GM18498 (cell line): ENCODE data around the gene SIRT4.
"Not testable (repeated sequence)": the region's sequence is repeated elsewhere in the genome, so short reads cannot be mapped to it uniquely, and the experiment has no call there.

Experiments used
- ATAC-seq: cut with Tn5 transposase; IDR thresholded peaks from one replicate; pipeline ENCODE4 v1.9.1; 2021; ENCODE audit warnings: mild to moderate bottlenecking, moderate library complexity; ENCODE audit not compliant: unreplicated experiment

Gene SIRT4, protein sequence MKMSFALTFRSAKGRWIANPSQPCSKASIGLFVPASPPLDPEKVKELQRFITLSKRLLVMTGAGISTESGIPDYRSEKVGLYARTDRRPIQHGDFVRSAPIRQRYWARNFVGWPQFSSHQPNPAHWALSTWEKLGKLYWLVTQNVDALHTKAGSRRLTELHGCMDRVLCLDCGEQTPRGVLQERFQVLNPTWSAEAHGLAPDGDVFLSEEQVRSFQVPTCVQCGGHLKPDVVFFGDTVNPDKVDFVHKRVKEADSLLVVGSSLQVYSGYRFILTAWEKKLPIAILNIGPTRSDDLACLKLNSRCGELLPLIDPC

DNA sequence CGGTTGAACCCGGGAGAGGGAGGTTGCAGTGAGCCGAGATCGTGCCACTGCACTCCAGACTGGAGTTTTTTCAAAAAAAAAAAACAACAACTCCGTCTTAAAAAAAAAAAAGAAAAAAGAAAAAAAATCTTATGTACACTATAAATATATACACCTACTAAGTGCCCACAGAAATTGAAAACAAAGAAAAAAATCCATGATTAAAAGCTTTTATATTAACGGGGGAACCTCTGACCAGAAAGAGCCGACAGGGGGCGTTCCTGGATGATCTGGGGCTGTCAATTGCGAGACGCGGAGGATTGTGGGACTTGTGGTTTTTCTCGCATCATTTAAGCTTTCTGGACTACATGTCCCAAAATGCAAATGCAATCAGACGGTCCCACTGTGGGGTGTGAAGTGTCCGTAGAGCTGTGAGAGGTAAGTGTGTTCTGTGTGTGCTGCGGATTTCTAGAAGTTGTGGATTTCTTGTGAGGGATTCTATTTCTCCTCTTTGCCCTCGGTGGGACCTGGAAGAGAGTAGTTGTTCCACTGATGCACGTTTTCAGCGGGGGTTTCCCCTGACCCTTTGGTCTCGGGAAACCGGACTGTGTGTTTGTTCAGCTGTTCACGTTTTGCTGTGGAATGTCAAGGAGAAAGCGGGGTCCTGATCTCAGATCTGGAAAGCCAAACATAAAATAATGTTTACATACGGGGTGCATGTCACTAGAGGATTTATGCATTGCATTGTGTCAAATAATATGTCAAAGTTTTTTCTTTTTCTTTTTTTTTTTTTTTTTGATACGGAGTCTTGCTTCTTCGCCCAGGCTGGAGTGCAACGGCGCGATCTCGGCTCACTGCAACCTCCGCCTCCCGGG lies at the start of gene SIRT4:
Gene SIRT4, plus strand, starts transcription at position 360 of the 854 bp plus-strand sequence. CDS start 1,241 bp downstream, outside the sequence.
- ATAC-seq: peak; percentile 97

DNA sequence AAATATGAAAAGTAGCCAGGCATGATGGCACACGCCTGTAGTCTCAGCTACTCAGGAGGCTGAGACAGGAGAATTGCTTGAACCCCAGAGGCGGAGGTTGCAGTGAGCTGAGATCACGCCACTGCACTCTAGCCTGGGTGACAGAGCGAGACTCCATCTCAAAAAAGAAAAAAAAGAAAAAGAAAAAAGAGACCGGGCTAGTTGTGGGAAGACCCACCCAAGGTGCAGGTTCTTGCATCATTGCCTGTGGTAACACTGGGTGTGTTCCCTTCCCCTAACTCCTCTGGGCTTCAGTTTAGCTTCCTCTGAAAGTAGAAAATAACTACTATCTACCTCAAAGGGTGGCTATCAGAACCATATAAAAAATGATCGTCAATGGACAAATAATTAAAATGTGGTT lies 48.8 kb upstream of the SIRT4 start:
- not testable (repeated sequence) for ATAC-seq

DNA sequence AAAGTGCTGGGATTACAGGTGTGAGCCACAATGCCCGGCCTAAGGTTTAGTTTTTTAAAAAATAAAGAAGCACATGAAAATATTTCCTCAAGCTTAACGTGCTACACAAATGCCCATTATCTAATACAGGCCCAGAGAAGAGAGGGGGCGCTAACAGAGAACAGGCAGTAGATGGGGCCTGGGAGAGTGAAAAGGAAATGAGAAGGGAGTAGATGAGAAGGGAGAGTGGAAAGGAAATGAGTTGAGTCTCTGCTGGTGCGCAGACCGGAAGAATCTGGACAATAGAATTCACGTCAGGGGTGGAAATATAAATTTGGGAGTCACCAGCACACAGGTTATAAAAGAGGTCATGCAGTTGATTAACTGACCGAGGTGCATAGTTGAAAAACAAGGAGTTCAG lies 47.3 kb upstream of the SIRT4 start:
- ATAC-seq: no peak

DNA sequence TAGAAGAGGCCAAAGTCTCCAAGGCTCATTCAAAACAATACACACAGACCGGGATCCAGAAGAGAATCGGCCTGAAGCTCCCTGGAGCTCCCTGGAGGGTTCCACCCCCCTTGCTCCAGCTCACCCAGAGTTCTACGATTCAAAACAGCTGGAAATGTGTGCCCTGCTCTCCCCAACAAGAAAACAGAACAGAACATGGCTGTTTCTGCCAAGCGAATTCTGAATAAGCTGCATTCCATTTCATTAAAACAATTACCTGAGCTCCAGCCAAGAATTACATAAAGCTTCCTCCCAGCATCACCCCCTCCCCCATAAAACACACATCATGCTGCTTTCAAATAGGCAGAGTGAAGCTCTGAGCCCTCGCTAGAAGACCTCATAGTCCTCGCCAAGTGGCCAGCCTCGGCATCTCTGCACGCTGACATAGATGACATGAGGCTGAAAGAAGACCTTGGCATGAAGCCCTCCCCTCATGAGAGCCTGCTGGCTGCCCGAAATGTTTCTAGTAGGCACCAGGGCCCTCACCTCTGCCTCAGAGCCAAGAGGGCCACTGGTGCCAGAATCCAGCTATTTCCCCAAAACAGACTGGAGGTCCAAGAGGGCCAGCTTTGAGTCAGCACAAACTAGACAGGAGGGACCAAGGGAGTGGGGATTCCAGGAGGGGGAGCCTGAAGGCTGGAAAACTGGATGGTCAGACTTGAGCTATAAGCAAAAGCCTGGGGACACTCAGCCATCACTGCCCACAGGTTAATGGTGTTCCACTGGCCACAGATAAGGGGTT lies 44.9 kb upstream of the SIRT4 start:
- no peak for ATAC-seq

DNA sequence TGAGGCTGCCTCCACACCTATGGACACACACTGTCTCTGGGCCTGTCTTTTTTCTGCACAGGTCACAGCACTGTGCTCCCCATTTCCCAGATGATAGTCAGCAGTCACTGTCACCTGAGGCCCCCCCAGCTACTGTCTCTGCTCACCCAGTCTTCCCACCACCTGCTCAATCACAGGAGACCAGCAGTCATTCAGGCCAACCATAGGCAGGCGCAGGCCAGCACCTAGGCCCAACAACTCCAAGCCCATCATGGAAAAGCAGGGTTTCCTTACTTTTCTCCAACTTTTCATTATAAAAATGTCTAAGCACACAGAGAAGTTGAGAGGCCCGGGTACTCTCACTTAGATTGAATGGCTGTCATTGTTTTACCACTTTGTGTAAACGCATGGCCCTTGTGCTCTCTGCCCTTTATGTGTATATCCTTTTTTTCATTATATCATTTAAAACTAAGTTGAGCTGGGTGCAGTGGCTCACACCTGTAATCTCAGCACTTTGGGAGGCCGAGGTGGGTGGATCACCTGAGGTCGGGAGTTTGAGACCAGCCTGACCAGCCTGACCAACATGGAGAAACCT lies 43.7 kb upstream of the SIRT4 start:
- no peak for ATAC-seq

DNA sequence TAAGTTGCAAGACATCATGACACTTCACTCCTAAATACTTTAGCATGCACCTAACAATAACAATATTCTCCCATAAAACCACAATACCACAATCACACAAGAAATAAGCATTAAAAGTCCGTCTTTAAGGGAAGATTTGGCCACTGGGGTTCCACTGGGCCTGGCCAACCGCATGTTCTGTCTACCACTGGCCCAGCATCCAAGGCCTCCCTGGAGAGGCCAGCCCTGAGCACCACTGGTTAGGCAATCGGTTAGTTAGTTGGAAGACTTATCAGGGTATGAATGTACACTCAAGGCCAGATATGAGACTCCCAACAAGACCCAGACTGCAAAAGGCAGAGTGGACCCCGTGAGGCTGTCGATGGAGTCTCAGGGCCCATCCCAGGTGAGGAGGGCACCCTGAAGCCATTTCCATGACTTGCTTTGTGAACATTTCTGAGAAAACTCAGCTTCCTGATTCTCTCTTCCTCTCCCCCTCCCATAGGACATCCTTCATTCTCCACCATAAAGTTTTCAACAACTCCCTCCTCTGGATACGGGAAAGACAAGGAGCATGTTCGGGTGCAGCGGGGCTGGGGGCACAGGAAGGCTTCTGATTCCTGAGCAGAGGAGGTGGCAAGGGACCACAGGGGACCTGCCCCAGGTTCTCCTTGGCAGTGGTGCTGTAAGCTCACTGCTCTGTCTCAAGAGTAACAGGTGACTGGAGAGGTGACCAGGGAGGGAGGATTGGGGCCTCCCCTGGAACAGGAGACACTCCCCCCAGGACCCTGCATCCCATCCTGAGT lies 42.5 kb upstream of the SIRT4 start:
- ATAC-seq: no peak

DNA sequence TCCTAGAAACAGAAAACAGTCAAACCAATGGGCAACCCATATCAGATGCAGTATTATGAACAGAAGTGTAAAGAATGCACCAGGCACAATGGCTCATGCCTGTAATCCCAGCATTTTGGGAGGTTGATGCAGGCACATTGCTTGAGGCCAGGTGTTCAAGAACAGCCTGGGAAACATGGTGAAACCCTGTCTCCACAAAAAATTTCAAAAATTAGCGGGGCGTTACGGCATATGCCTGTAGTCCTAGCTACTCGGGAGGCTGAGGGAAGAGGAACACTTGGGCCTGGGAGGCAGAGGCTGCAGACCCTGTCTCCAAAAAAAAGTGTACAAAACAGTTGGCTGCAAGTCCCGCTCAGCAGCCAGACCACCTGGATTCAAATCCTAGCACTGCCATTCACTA lies 41.5 kb upstream of the SIRT4 start:
- ATAC-seq: no peak

DNA sequence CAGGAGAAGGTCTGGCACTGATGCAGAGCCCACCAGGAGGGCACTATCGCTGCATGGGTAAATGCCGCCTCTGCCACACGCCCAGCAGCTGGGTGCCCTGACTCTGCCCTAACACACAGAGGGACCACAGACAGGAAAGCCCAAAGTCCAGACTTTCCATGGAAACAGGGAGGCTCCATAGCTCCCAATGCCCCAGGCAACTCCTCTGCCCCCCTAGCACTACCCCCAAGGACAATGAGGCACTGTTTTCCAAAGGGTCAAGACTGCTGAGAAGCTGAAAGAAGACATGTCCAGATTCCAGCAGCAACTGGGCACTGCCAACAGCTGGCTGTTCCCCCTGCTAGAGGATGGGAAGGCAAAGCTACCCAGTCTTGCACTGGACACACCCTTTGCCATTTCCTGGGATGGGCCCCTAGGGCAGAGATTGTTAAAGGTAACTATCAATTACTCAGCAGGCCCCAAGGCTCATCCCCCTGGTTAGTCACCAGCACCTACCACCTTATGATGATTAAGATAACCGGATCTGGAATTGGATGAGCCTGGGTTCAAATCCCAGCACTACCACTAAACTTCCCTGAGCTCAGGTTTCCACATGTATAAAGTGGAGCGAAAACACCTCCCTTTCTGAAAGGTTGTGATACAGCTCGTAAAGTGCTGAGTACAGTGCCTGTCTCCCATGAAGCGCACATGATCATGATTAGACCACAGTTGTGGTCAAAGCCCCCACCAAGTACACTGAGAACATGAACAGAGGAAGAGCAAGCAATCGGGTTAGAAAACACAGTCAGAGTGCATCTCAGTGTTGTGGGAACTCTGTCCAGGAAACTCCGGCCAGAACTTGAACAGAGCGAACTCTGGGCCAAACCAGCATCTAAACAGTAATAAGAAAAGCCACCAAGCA lies 39.9 kb upstream of the SIRT4 start:
- ATAC-seq: no peak

DNA sequence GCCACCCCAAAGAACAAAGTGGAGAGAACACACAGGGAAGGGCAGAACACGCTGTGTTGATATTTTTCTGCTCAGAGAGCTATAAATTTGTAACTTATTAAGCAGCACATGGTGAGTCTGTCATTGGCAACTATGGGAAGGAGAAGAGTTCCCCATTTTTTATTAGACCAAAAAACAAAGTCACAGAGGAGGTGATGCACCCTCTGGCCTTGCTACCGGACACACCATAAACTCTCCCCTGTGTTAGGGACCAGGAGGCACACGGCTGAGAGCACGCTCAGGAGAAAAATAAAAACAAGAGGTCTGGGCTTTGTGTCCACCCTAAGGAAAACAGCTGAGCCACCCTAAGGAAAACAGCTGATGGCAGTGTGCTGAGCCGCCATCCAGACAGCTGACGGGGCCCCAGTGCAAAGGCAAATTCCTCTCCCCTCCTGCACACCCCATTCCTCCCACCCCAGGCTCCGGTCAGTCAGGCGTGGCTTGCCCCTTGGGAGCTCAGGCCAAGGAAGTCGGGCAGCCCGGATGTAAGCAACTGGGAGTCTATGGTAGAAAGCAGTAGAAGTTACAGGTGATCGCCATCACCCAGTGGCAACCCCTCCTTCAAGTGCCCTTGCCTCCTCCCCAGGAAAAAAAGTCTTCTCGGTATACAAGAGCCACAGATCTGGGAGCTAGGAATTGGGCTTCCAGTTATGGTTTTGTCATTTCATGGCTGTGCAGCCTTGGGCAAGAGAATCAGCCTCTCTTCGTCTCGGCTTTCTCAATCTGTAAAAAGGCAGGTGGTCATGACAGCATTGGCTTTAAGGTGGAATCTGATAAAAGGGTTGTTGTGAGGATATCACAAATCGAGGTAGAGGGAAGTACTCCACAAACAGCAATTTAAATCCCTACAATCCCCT lies 39.0 kb upstream of the SIRT4 start:
- ATAC-seq: no peak

DNA sequence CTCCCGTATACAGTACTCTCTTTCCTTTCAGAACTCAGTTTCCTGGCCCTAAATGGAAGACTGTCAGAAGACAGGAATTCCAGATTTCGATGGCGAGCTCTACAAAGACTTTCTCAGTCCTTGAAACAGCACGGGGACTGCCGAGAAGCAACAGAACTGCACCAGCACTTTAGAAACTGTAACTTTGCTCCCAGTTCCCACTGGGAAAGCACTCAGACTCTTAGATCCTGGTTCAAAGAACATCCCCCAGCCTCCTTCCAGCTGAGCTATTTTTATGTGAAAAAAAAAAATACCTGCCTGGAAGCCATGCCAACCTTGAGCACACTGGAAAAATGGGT lies 38.4 kb upstream of the SIRT4 start:
- no peak for ATAC-seq

DNA sequence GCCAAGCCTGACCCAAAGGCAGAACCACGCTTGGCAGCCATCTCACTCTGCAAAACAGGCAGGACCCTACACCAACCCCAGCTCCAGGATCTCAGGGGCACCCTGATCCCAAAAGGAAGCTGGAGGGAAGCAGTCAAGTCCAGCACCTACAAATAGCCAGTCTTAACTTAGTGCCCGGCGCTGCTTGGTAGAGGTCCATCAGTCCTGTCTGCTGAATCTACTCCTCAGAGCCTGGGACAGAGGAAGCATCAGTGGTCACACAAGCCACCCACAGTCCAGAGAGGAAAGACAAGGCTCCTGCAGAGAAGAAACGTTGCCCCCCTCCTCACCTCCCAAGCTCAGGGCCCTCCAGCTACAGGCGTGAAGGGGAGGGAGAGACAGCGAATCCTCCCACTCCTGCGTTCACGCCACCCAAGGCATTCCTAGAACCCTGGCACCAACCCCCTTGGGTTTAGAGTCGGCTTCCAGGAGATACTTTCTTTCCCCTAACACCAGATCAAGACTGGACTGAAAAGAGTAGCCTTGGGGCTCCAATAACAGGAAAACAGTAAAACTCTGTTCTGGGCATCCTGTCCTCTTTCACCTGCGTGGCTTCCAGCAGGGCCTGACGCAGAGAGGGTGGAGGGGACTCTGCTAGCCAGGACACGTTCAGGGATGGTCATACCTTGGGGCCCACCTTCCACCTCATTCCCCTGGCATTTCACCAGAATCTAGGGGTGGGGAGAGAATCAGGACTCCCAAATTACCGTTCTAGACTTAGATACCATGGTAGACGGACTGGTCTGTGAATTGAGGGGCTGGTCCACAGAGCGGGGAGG lies 37.8 kb upstream of the SIRT4 start:
- no peak for ATAC-seq

DNA sequence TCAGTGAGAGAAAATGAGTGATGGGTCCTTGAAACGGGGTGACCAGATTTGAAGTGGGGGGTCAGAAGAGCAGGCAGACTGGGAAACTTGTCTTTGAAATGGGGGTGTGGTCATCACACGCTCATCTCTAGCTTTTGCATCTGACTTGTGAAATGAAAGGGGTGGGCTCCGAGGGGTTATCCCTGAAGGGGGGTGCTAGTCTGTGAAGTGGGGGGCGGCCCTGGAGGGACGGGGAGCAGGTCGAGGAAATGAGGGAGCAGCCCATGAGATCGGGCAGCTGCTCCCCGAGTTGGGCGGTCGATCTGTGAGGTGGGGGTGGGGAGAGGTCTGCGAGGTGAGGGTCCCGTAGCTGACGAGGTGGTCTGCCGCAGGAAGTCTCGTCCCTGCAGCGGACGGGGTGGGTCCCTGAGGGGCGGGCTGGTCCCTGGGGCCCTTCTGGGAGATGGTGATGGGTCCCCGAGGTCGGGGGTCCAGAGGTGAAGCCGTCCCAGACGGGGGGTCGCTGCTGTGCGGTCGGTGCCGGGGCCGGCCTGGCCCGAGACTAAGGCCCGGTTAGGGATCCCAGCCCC lies 37.1 kb upstream of the SIRT4 start:
- ATAC-seq: no peak

DNA sequence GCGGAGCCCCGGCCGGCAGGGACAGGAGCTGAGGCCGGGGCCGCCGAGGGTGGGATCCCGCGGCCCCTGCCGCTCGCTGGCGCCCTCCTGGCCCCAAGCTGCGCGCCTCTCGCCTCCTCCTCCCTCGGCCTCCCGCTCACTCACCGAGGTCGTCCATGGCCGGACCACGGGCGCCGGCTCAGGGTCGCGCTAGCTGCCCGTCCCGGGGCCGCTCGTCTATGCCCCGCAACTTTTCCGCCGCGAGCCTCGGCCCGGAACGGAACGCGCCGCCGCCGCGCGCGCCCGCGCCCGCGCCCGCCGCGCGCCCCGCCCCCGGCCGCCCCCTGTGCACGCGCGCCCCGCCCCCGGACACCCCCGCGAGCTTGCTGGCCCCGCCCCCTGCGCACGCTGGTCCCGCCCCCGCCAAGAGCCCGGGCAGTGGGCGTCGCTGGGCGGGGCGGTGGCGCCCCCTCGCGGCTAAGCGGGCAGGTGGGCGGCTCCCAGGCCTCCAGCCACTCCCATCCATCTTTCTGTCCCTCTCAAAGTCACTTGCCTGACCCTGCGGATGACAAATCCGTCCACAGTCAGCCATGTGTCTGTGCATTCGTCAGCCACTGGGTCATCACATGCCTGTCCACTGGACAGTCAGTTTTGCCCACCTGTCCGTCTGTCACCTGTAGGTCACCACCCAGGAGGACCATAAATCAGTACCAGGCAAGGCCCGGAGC lies 36.5 kb upstream of the SIRT4 start, which contains the start of gene PXN:
Gene PXN, minus strand, starts transcription at position 258 of the 707 bp plus-strand sequence. Its CDS starts 101 bp downstream, at position 157.
- peak; percentile 87 for ATAC-seq

DNA sequence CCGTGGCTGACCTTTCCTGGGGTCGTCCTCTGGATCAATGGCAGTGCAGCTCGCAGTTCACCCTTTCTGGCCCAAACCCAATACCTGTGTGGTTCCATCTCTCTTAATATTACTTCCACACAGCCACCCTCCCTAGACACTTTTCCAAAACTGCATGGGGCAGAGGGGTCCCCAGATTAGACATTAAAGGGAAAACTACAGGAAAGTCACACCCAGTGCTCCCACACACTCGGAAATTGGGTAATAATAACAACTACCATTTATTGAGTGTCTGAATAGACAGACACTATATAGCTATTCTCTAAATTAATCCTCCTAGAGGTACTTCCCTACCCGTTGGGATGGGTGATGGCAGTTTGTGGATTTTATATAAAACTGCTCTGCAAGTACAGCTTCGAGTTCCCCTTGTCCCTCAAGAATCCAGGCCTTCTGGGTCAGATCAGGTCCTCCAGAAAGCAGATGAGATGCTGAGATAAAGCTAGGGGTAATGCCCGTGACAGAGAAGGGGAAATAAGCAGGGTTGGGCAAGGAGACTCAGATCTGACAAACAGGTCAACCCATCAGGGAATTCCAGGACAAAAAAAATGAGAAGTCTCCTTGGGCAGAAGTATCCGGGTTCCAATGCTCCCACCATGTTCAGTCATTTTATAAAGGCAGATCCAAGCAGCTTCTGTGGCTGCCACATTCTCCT lies 35.8 kb upstream of the SIRT4 start:
- ATAC-seq: no peak

DNA sequence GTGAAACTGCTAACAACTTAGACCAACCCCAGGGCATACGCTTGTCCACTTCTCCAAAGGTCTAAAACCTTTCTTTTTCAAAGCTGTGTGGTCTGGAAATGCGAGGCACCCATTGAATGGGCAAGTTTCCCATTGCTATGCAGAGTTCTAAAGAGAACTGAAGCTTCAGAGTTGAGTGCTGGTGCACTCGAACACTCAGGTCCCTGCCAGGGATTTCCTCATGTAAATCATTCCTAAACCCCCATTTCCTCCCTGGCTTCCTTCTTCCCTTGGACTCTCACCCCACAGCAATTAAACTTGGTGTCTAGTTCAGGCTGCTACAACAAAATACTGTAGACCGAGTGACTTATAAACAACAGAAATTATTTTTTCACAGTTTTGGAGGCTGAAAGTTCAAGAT lies 34.4 kb upstream of the SIRT4 start:
- no peak for ATAC-seq

DNA sequence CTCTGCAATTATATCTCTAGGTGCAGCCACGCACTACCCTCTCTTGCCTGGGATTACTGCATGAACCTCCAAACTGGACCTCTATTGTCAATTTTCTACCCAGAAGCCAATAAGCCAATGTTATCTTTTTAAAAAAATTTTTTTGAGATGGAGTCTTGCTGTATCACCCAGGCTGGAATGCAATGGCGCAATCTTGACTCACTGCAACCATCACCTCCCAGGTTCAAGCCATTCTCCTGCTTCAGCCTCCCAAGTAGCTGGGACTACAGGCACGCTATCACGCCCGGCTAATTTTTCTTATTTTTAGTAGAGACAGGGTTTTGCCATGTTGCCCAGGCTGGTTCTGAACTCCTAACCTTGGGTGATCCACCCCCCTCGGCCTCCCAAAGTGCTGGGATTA lies 25.4 kb upstream of the SIRT4 start:
- no peak for ATAC-seq
